Activated T-cell treated with anti-CD3 and anti-CD28 coated beads, Interleukin-2, amount 50 U/mL, for 48 hours (primary cell): ENCODE measurements around the gene ARHGAP8.
"Not testable (repeated sequence)": the region's sequence is repeated elsewhere in the genome, so short reads cannot be mapped to it uniquely, and the experiment has no call there.

Experiments used
- DNase-seq, 2 experiments: peaks; one replicate each; pipeline ENCODE4 v3.0.0-alpha.2; 2020

The ARHGAP8 gene

DNA sequence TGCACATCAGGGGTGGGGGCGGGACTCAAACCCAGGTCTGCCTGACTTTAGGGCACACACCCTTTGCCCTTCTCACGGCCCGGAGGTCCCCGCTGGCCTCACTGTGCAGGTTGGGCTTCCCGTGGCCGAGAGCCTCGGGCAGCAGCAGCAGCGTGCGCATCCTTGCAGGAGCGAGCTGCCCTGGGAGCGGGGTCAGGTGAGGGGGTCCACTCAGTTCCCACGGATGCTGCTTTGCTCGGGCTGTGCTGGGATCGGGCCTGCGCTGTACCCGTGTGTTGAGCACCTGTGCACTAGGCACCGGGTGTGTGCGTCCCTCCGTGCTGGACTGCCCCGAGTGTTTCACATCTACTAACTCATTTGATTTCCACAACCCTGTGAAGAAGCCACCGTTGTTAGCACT lies 25.2 kb upstream of the ARHGAP8 start:
- DNase-seq, result no peak

DNA sequence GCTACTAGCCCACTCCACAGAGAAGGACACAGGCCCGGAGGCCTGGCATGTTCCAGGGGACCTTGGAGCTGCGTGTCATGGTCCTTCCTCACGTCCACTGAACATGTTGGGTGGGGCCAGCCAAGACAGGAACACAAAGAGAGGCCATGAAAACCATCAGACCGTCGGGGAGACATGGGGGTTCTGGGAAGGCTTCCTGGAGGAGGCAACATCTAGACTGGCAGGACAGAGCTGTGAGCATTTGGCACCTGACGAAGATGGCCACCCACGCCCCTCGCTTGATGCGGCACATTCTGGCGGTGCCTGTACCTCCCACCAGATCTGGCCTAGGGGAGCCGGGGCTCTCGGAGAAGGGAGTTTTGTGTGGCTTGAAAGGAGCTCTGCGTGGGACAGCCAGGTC lies 24.7 kb upstream of the ARHGAP8 start:
- DNase-seq, result no peak

DNA sequence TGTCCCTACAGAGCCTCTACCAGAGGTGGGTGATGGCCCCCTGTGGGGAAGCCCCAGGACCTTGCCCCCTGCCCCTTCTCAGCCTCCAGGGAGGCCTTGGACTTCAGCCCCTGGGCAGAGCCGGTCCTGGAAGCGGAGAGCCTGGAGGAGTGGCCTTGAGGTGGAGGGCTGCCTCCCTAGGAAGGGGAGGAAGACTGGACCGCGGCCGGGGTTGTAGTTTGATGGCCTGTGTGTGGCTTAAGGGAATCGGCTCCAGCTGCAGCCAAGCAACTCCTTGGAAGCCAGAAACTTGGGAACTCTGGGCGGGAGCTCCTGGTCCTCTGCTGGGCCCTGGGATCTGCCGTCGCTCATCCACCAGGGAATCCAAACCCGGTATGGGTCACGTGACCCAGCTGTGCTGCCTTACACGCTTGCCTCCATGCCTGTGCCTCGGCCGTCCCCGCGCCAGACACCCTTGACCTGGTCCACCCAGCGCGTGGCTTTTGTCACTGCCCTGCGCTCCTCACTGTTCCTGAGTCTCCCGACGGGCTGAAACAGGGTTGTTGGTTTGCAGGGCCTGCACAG lies 23.5 kb upstream of the ARHGAP8 start:
- DNase-seq, result no peak

DNA sequence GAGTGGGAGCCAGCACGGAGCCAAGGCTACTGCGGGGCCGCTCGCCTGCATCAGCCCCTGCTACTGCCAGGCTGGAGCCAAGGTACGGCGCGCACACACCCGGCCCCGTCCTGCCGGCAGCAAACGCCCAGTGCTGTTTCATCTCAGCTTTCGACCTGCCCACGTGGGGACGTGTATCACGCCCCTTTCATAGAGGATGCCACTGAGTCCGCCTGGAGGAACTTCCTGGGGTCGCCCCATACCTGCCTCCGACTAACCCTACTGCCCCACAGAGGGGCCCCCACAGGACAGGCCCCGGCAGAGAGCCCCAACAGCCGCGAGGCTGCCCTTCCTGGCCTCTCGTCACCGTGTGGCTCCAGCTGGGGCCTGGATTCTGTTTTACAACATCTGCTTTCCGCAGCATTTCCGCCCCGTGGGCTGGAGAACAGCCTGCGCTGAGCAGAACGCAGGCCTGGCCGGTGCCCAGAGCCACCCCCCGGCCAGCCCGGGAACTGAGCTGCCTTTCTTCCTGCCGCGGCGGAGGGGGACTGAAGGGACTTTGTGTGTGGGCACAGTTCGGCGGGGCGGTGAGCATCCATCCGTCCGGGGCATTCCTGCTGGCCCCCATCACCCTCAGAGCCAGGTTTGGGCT lies 22.9 kb upstream of the ARHGAP8 start:
- no peak for DNase-seq

DNA sequence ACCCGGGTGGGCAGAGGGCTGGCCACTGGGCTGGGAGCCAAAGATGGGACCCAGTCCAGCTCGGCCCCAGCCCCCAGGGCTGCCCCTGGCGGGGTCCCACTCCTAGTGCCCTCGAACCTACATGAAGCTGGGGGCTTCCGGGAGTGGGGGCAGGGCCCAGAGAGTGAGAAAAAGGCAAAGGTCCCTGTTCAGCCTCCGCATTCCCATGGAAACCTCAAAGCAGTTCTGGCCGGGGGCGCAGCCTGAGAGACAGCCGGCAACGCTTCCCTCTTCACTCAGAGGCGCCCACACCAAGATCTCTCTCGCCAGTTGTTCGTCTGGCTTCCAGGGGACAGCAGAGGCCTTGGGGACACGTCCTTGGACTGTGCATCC lies 22.4 kb upstream of the ARHGAP8 start:
- DNase-seq, result no peak

DNA sequence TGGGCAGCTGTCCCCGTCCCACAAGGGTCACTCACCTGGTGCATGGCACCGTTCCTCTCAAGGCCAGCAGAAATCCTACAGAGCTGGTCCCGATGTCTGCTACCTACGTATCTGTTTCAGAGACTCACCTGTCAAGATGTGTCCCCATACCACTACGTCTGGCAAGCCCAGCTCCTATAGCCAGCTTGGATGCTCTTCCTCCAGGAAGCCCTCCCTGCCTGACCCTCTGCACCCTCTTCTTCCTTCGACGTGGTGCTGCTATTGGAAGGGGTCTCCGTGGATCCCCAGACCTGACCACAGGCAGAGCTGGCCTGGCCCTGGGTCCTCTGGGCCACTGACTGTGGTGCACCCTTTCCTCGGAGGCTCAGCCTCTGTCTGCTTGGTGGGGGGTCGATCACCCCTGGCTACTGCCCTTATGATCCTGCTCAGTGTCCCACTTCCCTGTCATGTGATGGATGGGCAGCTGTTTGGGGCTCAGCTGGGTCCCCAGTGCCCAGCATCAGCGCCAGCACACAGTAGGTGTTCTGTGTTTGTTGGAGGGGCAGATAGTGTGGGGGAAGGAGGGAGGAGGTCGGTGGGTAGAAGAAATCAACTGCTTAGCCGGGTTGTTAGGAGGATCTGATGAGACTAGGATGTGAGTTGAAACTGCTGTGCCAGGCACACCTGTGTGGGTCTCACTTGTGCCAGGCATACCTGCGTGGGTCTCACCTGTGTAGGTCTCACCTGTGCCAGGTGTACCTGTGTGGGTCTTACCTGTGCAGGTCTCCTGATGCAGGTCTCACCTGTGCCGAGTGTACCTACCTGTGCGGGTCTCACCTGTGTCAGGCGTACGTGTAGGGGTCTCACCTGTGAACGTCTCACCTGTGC lies 21.7 kb upstream of the ARHGAP8 start:
- no peak for DNase-seq

DNA sequence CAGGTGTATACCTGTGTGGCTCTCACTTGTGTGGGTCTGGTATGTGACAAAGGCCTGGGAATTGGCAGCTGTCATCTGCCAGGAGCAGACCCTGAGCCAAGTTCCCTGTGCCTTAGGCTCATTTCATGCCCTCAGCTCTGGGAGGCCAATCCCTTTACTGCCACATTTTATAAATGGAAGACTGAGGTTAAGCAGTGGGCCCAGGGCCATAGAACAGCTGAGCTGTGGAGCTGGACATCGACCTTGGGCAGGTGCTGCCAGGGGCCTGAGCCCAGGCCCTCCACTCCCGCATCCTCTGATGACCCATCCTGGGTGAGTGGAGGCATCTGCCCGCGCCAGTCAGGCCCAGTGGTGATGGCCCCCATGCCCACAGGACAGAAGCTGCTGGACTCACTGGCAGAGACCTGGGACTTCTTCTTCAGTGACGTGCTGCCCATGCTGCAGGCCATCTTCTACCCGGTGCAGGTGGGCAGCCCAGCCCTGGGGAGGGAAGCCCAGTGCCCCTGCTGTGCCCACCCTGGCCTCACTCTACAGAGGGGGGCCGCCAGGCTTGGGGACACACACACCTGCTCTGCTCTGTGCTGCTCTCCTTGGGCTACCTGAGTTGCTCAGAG lies 20.9 kb upstream of the ARHGAP8 start:
- DNase-seq, result no peak

DNA sequence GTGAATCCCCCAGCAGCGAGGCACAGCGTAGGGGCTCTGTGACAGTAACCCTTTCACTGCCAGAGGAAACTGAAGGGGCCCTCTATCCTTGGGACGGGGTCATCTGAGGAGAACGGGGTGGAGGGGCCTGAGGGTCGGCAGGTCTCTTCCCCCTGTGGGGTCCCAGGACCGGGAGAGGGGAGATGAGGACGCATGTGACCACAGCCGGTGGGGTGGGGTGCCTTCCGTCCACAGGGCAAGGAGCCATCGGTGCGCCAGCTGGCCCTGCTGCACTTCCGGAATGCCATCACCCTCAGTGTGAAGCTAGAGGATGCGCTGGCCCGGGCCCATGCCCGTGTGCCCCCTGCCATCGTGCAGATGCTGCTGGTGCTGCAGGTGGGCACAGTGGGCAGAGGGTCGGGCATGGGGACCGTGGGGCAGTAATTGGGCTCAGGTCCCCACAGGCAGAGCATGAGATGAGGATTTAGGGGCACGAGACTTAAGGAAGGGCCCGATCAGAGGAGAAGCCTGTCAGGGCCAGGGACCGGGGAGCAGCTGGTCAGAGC lies 20.3 kb upstream of the ARHGAP8 start:
- no peak for DNase-seq

DNA sequence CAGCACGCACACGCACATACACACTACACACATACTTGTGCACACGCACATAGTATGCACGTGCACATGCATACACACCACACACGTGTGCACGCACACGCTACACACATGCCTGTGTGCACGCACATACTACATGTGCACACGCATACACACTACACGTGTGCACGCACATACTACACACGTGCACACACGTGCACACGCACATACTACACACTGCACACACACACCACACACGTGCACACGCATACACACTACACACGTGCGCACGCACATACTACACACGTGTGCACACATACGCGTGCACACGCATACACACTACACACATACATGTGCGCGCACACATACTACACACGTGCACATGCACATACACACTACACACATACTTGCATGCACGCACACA lies 19.7 kb upstream of the ARHGAP8 start:
- no peak for DNase-seq

DNA sequence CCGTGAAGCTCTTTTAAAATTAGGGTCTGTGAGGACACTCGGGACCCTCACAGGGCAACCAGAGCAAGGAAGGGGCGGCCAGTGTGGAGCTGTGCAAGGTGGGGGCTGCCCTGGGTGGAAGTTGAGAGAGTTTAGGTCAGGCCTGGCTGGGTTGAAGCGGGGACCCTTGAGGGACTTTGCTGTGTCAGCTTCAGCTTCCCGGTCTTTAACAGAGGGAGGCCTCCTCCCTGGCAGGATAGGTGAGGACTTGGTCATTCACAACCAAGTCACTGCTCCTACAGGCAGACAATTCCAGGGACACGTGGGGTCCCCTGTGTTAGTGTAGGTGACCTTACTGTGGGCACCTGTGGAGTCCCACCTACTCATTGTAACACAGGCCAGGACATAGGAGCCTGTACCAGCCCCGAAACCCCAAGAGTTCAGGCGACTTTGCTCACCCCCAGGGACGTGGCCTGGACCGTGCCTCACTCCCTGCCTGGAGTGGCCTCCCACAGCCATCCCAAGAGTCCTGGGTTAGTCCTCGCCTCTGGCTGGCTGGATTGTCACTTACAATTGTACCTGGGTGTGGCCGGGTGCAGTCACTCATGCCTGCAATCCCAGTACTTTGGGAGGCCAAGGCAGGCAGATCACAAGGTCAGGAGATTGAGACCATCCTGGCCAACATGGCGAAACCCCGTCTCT lies 18.8 kb upstream of the ARHGAP8 start:
- DNase-seq, result no peak

DNA sequence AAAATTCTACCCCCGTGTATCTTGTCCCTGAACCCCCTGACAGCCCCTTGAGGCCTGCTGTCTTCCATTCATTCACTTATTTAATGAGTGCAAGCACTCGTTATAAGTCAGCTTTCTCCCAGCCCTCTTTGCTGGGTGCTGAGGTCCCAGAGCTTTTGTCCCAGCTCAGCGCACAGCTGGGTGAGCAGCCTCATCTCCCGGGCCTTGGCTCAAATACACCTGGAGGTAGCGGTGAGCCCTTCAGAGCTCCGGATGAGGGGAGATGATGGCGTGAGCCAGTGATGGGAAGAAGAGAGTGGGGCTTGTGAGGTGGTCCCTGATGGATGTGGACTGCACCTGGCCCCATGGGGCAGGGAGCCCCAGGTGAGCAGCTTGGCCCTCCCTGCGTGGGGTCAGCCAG lies 18.1 kb upstream of the ARHGAP8 start:
- no peak for DNase-seq

DNA sequence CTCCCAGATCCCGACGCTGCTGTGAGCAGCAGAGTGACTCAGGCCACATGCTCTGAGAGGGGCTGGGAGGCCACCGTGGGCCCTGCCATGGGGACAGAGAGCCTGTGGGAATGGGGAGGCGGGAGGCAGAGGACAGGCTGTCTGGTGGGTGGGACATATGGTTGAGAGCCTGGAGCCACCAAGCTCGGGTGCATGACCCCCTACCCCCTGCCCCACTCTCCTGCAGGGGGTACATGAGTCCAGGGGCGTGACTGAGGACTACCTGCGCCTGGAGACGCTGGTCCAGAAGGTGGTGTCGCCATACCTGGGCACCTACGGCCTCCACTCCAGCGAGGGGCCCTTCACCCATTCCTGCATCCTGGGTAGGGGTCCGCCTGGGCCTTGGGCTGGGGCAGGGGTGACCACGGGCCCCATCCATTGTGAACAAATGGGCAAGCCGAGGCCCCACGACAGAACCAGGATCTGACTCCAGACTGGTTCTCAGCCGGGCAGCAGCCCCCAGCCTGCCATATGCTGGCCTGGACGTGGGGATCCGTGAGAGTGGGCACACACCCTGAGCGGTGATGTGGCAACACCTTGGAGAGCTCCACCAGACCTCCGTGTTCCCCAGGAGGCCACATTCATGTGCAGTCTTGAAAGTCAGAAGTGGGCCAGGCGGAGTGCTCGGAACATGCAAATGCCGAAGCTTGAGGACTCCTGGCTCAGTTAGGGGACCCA lies 17.4 kb upstream of the ARHGAP8 start:
- DNase-seq, result no peak

DNA sequence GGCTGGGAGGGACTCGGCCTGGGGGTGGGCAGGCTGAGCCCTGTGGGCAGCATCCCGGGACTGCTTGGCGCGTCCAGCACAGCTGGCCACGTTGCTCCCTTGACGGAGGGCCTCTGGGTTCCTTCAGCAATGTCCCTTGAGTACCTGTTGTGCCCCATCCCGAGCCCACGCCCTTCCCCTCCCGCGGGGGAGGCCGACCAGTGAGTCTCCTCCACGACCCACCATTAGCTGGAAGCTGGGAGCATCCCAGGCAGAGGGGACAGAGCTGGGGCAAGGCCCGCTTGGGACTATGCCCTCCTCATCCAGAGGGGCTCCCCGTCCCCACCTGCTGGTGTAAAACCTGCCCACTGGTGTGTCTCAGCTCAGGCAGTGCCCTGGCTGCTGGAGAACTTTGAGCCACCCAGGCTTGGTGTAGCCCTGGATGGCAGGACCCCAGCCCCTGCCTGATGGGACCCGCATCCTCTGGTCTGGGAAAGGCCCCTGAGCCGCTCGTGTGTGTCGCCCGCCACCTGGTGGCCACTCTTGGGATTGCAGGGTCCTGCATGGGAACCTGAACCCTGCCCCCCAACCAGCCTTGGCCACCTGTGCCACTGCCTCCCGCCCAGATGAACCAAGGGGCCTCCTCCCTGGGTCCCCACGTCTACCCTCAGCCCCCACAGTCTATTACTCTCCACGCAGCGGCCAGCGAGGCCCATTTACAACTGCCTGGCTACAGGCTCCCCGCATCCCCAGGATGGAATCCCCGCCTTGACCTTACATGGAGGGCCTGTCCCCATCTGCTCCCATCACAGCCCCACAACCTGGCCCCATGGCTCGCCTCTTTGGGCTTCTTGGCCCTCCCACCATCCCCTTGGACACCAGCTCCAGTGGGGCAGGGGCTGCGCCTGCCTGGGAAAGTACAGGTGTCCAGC lies 16.6 kb upstream of the ARHGAP8 start:
- DNase-seq, result peak; percentile 91 to 93

DNA sequence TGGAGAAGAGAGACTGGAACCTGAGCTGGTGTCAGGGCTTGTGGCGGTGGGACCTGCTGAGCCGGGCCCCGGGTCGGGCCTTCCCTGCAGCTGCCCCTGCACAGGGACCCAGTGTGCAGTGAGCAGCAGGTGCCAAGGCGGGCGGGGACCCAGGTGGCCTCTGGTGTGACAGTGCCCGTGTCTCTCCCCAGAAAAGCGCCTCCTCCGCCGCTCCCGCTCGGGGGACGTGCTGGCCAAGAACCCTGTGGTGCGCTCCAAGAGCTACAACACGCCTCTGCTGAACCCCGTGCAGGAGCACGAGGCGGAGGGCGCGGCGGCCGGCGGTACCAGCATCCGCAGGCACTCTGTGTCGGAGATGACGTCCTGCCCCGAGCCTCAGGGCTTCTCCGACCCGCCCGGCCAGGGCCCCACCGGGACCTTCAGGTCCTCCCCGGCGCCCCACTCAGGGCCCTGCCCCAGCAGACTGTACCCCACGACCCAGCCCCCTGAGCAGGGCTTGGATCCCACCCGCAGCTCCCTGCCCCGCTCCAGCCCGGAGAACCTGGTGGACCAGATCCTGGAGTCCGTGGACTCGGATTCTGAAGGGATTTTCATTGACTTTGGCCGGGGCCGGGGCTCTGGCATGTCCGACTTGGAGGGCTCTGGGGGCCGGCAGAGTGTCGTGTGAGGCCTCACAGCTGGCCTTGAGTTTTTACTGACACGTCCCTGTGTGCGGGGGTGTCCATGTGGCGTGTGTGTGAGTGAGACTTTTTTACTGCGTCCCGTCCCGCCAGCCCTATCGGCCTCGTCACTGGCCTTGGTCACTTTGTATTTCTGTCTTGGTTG lies 15.6 kb upstream of the ARHGAP8 start:
- DNase-seq, result no peak

DNA sequence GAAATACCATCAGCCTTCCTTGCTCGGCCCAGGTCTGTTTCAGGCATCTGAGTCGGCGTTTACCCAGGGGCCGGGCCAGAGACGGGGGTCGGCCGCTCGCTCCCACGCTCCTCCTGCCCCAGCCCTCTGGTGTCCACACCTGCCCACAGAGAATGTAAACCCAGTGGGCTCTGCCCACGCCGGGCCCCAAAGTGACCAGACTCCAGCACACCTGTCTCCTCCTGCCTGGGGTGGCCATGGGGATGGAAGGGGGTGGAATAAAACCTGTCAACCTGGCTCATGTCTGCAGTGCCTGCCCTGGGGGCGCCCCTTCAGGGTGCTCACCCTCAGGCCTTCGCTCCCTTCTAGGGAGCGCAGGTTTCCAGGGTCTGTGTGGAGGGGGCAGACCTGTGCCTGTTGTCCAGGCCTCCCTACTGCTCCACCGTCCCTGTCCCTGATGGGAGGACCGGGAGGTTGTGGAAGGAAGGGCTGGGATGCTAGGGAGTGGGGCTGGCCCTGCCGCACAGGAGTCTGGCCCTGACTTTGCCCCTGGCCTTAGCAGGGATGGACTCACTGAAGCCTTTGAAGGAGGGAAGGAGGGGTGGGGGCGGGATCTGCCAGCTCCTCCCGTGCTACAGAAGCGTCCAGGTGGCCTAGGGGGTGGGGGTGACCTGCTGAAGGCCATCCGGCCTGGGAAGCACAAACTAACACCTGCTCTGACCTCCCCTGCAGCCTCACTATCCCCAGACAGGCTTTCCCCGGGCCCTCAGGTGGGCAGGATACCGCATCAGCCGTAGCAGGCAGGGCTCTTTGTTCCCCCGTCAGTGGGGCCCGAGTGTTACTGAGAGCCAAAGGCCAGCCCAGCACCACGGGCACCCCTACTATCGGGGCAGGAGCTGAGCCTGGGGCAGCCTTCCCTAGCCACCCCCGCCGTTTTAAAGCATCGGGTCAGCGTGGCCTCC lies 14.7 kb upstream of the ARHGAP8 start:
- DNase-seq, result no peak

DNA sequence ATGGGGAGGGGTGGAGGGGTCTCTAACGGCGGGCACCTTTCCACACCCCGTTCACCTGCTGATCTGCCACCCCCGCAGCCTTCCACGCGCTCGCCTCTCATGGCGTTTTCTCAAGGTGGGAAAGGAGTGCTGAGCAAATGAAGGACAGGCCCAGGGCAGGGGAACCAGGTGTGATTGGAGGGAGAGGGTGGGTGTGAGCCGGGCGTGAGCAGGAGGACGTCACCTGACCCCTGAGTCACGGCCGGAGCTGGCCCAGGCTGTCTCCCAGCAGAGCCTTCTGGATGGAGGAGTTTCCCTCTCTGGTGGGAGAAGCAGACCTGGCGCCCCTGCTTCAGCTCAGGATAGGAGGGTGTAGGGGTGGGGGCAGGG lies 14.0 kb upstream of the ARHGAP8 start:
- DNase-seq, result no peak

DNA sequence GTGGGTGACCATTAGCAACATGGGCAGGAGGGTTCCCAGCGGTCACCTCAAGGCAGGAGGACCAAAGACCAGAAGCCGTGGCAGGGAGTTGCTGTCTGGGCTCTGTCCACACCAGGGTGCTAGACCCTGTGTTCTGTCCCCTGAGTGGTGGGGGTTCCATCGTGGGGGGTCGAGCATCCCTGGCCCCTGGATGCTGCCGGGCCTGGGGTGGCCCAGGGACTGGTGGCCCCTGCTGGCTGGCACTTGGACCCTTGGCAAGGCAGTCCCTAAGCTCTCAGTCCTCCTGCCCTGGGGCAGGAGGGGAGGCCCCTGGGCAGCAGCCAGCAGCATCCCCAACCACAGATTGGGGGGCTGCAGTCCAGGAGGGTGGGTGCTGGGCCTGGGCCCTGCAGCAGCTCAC lies 13.4 kb upstream of the ARHGAP8 start:
- no peak for DNase-seq

DNA sequence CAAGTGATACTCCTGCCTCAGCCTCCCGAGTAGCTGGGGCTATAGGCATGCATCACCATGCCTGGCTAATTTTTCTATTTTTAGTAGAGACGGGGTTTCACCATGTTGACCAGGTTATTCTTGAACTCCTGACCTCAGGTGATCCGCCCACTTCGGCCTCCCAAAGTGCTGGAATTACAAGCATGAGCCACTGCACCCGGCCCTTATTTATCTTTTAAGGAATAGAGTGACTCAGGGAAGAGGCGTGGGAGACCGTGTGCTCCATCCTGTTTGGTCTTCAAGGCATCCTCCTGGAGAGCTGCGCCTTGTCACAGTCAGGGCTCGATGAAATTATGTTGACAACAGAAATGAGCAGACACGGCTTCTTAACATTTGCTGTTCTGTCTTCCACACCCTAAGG lies 12.7 kb upstream of the ARHGAP8 start:
- not testable (repeated sequence) for DNase-seq

DNA sequence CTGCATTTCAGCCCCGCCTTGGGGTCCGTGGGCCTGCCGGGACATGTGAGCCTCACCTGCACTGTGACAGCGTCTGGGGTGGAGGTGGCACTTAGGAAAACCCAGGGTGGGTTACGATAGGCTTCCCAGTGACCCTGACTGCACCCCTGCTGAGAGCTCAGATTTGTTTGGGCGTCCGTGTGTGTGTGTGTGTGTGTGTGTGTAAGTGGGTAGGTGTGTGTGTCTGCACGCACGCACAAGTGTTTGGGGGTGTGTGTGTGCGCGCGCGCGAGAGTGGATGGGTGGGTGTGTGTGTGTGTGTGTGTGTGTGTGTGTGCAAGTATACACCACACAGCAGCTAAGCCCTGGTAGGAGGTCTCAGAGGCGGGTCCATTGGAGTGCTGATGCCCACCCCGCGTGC lies 12.1 kb upstream of the ARHGAP8 start:
- DNase-seq, result no peak
